Liver (tissue), 9 donors: ENCODE measurements around the gene POLR3G. TPM values are rescaled to one million over a fixed set of nuclear protein-coding genes. Genes with fewer than 3 reads are reported as not detected.

ENCODE experiments used
- DNase-seq: peaks from one replicate; pipeline ENCODE4 v3.0.0-alpha.2; 2017; ENCODE audit warnings: low spot score
- H3K27ac ChIP-seq, 2 donors: one replicate each; pipeline ENCODE4 v1.7.0; 2013; ENCODE audit warnings: inconsistent platforms in 2 of 2, low read length in 2 of 2, control low read depth in 1 of 2, low read depth in 1 of 2, mild to moderate bottlenecking in 1 of 2
- H3K27me3 ChIP-seq, 4 donors: one replicate each; pipeline versions ENCODE4 v1.6.1 to v1.7.0; 2013; ENCODE audit warnings: low read length in 3 of 4, inconsistent platforms in 1 of 4, mild to moderate bottlenecking in 1 of 4, moderate library complexity in 1 of 4; ENCODE audit not compliant: control insufficient read depth in 4 of 4, insufficient read depth in 4 of 4
- H3K36me3 ChIP-seq, 4 donors: one replicate each; pipeline versions ENCODE4 v1.6.1 to v1.7.0; 2013; ENCODE audit warnings: low read length in 3 of 4, mild to moderate bottlenecking in 3 of 4, low read depth in 1 of 4, moderate library complexity in 1 of 4; ENCODE audit not compliant: control insufficient read depth in 4 of 4, insufficient read depth in 3 of 4
- H3K4me1 ChIP-seq, 4 donors: one replicate each; pipeline versions ENCODE4 v1.6.1 to v1.7.0; 2013; ENCODE audit warnings: low read length in 3 of 4, mild to moderate bottlenecking in 3 of 4, moderate library complexity in 1 of 4; ENCODE audit not compliant: control insufficient read depth in 4 of 4, insufficient read depth in 4 of 4
- H3K4me3 ChIP-seq, 3 donors: one replicate each; pipeline versions ENCODE4 v1.6.1 to v1.7.0; 2013; ENCODE audit warnings: low read length in 3 of 3, control low read depth in 1 of 3, low read depth in 1 of 3, mild to moderate bottlenecking in 1 of 3
- H3K9ac ChIP-seq, 2 donors: one replicate each; pipeline ENCODE4 v1.7.0; 2013; ENCODE audit warnings: low read length in 2 of 2, mild to moderate bottlenecking in 2 of 2, moderate library complexity in 2 of 2, control low read depth in 1 of 2, low read depth in 1 of 2
- H3K9me3 ChIP-seq, 4 donors: one replicate each; pipeline versions ENCODE4 v1.6.1 to v1.7.0; 2013; ENCODE audit warnings: low read length in 3 of 4; ENCODE audit not compliant: control insufficient read depth in 4 of 4
- EGR1 ChIP-seq, 2 donors: IDR thresholded peaks; 2 replicates each; pipeline ENCODE4 v1.6.1; 2016 to 2018; ENCODE audit warnings: antibody characterized with exemption in 2 of 2, low read depth in 2 of 2
- FOXA1 ChIP-seq: IDR thresholded peaks from 2 replicates; pipeline ENCODE4 v1.6.1; 2016; ENCODE audit warnings: antibody characterized with exemption
- FOXA2 ChIP-seq: IDR thresholded peaks from 2 replicates; pipeline ENCODE4 v1.6.1; 2016; ENCODE audit warnings: antibody characterized with exemption
- HNF4G ChIP-seq: IDR thresholded peaks from 2 replicates; pipeline ENCODE4 v1.6.1; 2016; ENCODE audit warnings: antibody characterized with exemption
- JUND ChIP-seq, 2 donors: IDR thresholded peaks; 2 replicates each; pipeline ENCODE4 v1.6.1; 2016; ENCODE audit warnings: antibody characterized with exemption in 2 of 2
- NR2F2 ChIP-seq: IDR thresholded peaks from 2 replicates; pipeline ENCODE4 v1.6.1; 2016; ENCODE audit warnings: antibody characterized with exemption
- RAD21 ChIP-seq, 2 donors: IDR thresholded peaks; 2 replicates each; pipeline ENCODE4 v1.6.1; 2016; ENCODE audit warnings: antibody characterized with exemption in 2 of 2, mild to moderate bottlenecking in 2 of 2
- RXRA ChIP-seq, 2 donors: IDR thresholded peaks; 2 replicates each; pipeline ENCODE4 v1.6.1; 2017 to 2018; ENCODE audit warnings: antibody characterized with exemption in 2 of 2, mild to moderate bottlenecking in 1 of 2
- TAF1 ChIP-seq: conservative IDR thresholded peaks from 2 replicates; pipeline ENCODE4 v1.6.1; 2016; ENCODE audit warnings: antibody characterized with exemption, mild to moderate bottlenecking
- YY1 ChIP-seq: IDR thresholded peaks from 2 replicates; pipeline ENCODE4 v1.6.1; 2016; ENCODE audit warnings: antibody characterized with exemption, mild to moderate bottlenecking
- WGBS: extraction: QIAGEN DNeasy Blood & Tissue Kit; methylation state at CpG from one replicate; pipeline ENCODE4 v1.1.7; 2013; 5-methylcytosine and 5-hydroxymethylcytosine counted together
- polyA plus RNA-seq, 2 donors: library from polyadenylated mRNA; stranded (reverse) in 1 of 2; unstranded in 1 of 2; fragments of 200-250 nt in 1 of 2; fragments of >200 nt in 1 of 2; fragmentation: Nextera tagmentation in 1 of 2; extraction: Ambion mirVana in 1 of 2; gene quantifications; one replicate each; pipeline versions ENCODE4 v1.2.1 to v1.2.3, GENCODE V29; 2013 to 2015
- total RNA-seq, 2 donors: library from RNA; depleted of rRNA; stranded (reverse); fragments of >200 nt; gene quantifications; one replicate each; pipeline ENCODE4 v1.2.3, GENCODE V29; 2014
- TF ChIP-seq, protein P1 (sequence below): IDR thresholded peaks from 2 replicates; pipeline ENCODE4 v1.6.1; 2016; ENCODE audit warnings: antibody characterized with exemption, mild to moderate bottlenecking
- TF ChIP-seq, protein P2 (sequence below): IDR thresholded peaks from 2 replicates; pipeline ENCODE4 v1.6.1; 2016; ENCODE audit warnings: antibody characterized with exemption
- TF ChIP-seq, protein P3 (sequence below): IDR thresholded peaks from 2 replicates; pipeline ENCODE4 v1.6.1; 2016; ENCODE audit warnings: antibody characterized with exemption
- donor health status: healthy.
- donor health status: healthy.
- donor health status: healthy.
- donor health status: healthy.
- donor health status: healthy.

Gene POLR3G
- total and polyA plus RNA-seq, 4 donors: 0.75 to 2.8 (median 1.2) TPM

DNA sequence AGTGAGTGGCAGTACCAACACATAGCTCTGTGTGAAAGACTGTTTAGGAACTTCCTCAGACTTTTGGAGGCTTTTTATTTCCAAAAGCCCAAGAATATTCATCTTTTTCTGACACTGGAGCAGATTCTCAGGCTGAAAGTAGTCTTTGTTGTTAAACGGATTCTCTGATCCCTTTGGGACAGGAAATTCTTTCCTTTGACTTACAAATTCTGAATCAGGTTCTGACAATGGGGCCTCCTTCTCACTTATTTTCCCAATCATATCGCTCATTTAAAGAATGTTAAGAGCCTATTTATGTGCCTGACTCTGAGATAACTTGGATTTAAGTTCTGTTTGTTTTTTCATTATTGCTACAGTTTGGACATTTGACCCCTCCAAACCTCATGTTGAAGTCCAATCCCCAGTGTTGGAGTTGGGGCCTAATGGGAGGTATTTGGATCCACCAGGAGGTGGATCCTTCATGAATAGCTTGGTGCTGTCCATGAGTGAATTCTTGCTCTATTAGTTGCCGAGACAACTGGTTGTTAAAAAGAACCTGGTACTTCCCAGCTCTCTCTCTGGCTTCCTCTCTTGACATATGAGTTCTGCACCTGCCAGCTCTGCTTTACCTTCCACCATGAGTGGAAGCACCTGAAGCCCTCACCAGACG is 79.8 kb downstream of the POLR3G start:
- H3K9me3 ChIP-seq: peaks cover 0 to 3% (median 0%) of the 10 kb centered on the region in 4 donors
- H3K27ac ChIP-seq: no peak overlapping the region
- WGBS: 81% methylated on average over 4 of the region's 4 CpGs
- TF ChIP-seq TAF1 (no peak), JUND (IDR thresholded peaks at IDR 0.05) (no peak), FOXA2 (no peak), RAD21 (IDR thresholded peaks at IDR 0.05) (no peak), YY1 (no peak)
- TF ChIP-seq, protein P1, sequence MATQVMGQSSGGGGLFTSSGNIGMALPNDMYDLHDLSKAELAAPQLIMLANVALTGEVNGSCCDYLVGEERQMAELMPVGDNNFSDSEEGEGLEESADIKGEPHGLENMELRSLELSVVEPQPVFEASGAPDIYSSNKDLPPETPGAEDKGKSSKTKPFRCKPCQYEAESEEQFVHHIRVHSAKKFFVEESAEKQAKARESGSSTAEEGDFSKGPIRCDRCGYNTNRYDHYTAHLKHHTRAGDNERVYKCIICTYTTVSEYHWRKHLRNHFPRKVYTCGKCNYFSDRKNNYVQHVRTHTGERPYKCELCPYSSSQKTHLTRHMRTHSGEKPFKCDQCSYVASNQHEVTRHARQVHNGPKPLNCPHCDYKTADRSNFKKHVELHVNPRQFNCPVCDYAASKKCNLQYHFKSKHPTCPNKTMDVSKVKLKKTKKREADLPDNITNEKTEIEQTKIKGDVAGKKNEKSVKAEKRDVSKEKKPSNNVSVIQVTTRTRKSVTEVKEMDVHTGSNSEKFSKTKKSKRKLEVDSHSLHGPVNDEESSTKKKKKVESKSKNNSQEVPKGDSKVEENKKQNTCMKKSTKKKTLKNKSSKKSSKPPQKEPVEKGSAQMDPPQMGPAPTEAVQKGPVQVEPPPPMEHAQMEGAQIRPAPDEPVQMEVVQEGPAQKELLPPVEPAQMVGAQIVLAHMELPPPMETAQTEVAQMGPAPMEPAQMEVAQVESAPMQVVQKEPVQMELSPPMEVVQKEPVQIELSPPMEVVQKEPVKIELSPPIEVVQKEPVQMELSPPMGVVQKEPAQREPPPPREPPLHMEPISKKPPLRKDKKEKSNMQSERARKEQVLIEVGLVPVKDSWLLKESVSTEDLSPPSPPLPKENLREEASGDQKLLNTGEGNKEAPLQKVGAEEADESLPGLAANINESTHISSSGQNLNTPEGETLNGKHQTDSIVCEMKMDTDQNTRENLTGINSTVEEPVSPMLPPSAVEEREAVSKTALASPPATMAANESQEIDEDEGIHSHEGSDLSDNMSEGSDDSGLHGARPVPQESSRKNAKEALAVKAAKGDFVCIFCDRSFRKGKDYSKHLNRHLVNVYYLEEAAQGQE: no peak
- no peak for DNase-seq
- H3K4me3 ChIP-seq: no peak overlapping the region
- peaks cover 4 to 13% (median 5%) of the 10 kb centered on the region in 4 donors for H3K27me3 ChIP-seq
- no peaks in the 10 kb centered on the region for H3K36me3 ChIP-seq
- H3K4me1 ChIP-seq: peaks cover 3 to 12% (median 11%) of the 10 kb centered on the region in 4 donors
- no peak overlapping the region for H3K9ac ChIP-seq

DNA sequence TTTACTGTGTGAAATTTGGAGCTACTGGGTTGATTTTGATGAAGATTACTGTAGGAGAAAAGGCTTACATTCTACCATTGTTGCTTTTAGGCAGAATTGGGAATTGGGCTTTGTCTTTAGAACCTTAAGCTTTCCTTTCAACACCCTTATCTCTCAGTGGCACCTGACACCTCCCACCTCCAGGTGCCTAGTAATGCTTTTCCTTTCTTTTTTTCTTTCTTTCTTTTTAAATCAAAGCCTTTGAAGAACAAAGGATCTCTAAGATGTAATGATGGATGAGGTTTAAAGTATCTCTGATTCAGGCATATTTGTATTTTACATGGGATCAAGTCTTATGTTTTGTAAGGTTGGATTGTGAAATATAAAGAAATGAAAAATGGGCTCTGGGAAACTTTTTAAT is 81.0 kb downstream of the POLR3G start:
- no peak for DNase-seq
- Histone ChIP-seq H3K9ac (no peak overlapping the region), H3K27me3 (peaks cover 4 to 17% (median 5%) of the 10 kb centered on the region in 4 donors), H3K4me1 (peaks cover 3 to 12% (median 11%) of the 10 kb centered on the region in 4 donors), H3K4me3 (no peak overlapping the region), H3K36me3 (no peaks in the 10 kb centered on the region), H3K27ac (no peak overlapping the region), H3K9me3 (peaks cover 0 to 3% (median 0%) of the 10 kb centered on the region in 4 donors)
- TF ChIP-seq RAD21 (IDR thresholded peaks at IDR 0.05): no peak

DNA sequence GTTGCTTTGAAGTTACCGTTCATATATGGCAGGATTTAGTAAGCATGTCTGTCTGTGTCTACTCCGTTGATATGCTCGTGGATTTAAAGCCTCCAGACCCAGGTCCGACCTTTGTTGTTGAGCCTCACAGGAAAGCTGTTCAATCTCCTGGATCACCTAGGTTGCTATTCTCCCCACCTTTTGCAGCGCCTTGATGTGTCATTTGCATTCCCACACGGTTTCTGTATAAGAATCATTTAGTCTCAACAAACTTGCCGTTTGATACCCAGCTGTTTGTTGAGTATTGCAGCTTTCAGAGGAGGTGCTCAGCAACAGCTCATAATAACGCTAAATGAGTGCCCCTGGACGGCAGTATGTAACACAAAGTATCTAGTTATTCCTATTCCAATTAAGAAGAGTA is 82.7 kb downstream of the POLR3G start:
- no peak overlapping the region for H3K27ac ChIP-seq
- peaks cover 0 to 3% (median 0%) of the 10 kb centered on the region in 4 donors for H3K9me3 ChIP-seq
- peaks cover 2 to 19% (median 4%) of the 10 kb centered on the region in 4 donors for H3K27me3 ChIP-seq
- no peak for DNase-seq
- TF ChIP-seq JUND (IDR thresholded peaks at IDR 0.05): no peak
- TF ChIP-seq HNF4G: no peak
- no peak for TF ChIP-seq FOXA1
- no peak for TF ChIP-seq FOXA2
- no peak for TF ChIP-seq NR2F2
- TF ChIP-seq TAF1: no peak
- TF ChIP-seq, protein P2, sequence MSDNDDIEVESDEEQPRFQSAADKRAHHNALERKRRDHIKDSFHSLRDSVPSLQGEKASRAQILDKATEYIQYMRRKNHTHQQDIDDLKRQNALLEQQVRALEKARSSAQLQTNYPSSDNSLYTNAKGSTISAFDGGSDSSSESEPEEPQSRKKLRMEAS: no peak
- no peak for TF ChIP-seq RXRA (IDR thresholded peaks at IDR 0.05)
- no peak for TF ChIP-seq YY1
- TF ChIP-seq, protein P3, sequence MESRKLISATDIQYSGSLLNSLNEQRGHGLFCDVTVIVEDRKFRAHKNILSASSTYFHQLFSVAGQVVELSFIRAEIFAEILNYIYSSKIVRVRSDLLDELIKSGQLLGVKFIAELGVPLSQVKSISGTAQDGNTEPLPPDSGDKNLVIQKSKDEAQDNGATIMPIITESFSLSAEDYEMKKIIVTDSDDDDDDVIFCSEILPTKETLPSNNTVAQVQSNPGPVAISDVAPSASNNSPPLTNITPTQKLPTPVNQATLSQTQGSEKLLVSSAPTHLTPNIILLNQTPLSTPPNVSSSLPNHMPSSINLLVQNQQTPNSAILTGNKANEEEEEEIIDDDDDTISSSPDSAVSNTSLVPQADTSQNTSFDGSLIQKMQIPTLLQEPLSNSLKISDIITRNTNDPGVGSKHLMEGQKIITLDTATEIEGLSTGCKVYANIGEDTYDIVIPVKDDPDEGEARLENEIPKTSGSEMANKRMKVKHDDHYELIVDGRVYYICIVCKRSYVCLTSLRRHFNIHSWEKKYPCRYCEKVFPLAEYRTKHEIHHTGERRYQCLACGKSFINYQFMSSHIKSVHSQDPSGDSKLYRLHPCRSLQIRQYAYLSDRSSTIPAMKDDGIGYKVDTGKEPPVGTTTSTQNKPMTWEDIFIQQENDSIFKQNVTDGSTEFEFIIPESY: no peak
- TF ChIP-seq, protein P1: no peak
- TF ChIP-seq EGR1 (IDR thresholded peaks at IDR 0.05; ENCODE audit: low read depth in 2 of 2): no peak
- no peak for TF ChIP-seq RAD21 (IDR thresholded peaks at IDR 0.05)
- H3K36me3 ChIP-seq: no peaks in the 10 kb centered on the region
- WGBS: 10% methylated on average over 9 of the region's 9 CpGs
- no peak overlapping the region for H3K4me3 ChIP-seq
- H3K9ac ChIP-seq: no peak overlapping the region
- peaks cover 3 to 12% (median 11%) of the 10 kb centered on the region in 4 donors for H3K4me1 ChIP-seq
